ENCODE results near the gene SCYL1. TPM values are rescaled to one million over a fixed set of nuclear protein-coding genes. Genes with fewer than 3 reads are reported as not detected.
A peak's percentile ranks its signal among the peaks of the same experiment; 100 is the strongest.

The SCYL1 gene
- total and polyA plus RNA-seq, 2 donors (not counting 1 experiment from before 2014, with no cell fraction given), result 76.5 to 85.5 TPM

GRCh38 chr11:65526744-65527143 is 1.9 kb downstream of the SCYL1 start:
- Histone ChIP-seq H3K79me2 (ENCODE audit: control insufficient read depth, insufficient read depth, low read length) (peaks cover 37% of the 10 kb centered on the region), H3K27ac (ENCODE audit: low read length in 2 of 2) (no peak overlapping the region), H3K4me2 (replicated peaks; ENCODE audit: low read depth, low read length, poor library complexity, severe bottlenecking) (no peak overlapping the region), H3K9ac (ENCODE audit: low read length) (no peak overlapping the region), H3K27me3 (replicated peaks in 1 of 4; ENCODE audit: control extremely low read depth in 1 of 4, control insufficient read depth in 3 of 4, insufficient read depth in 4 of 4, low read length in 3 of 4) (no peaks in the 10 kb centered on the region), H3K4me3 (ENCODE audit: control extremely low read depth in 1 of 5, extremely low read depth in 1 of 5, insufficient read depth in 1 of 5, low read depth in 2 of 5, low read length in 4 of 5) (no peak overlapping the region), H3K4me1 (ENCODE audit: control insufficient read depth in 2 of 2, insufficient read depth in 2 of 2, low read length in 2 of 2) (peaks cover 39 to 41% of the 10 kb centered on the region in 2 donors), H3K9me3 (ENCODE audit: control extremely low read depth in 1 of 3, control insufficient read depth in 2 of 3, insufficient read depth in 1 of 3, low read length in 2 of 3) (no peaks in the 10 kb centered on the region), H4K20me1 (ENCODE audit: control insufficient read depth, insufficient read depth, low read length, poor library complexity, severe bottlenecking) (peaks cover 25% of the 10 kb centered on the region), H2AFZ (ENCODE audit: insufficient read depth, low read depth, low read length, poor library complexity, severe bottlenecking) (no peak overlapping the region), H3K36me3 (replicated peaks in 1 of 2; ENCODE audit: control extremely low read depth in 1 of 2, control insufficient read depth in 1 of 2, extremely low read depth in 1 of 2, insufficient read depth in 2 of 2, low read length in 1 of 2) (peaks cover 0 to 36% of the 10 kb centered on the region in 2 experiments)
- Mint-ChIP-seq H3K27ac (peak overlapping the region; percentile 26), H3K9me3 (ENCODE audit: insufficient read depth) (no peaks in the 10 kb centered on the region), H3K4me1 (peaks cover 39% of the 10 kb centered on the region), H3K4me3 (peak overlapping the region; percentile 85), H3K27me3 (no peaks in the 10 kb centered on the region)
- POLR2A ChIA-PET, result interaction anchor here (1.3 kb wide), 1 partner anchor 25 kb away, joined by 4 read pairs; no protein-coding TSS in a partner anchor
- WGBS (ENCODE audit: insufficient coverage), result 98% methylated on average over 7 of the region's 8 CpGs
- no peak for DNase-seq
- intact Hi-C loops (cut with micrococcal nuclease), result loop anchor here (10.0 kb wide), 1 partner anchor 482 kb away; the partner anchor contains the start of gene SAC3D1
- TF ChIP-seq EZH2 (IDR thresholded peaks at IDR 0.05; ENCODE audit: borderline replicate concordance, insufficient read depth, low read depth, low read length, poor library complexity, severe bottlenecking), result no peak
- no peak for TF ChIP-seq CTCF (IDR thresholded peaks at IDR 0.05)
- CTCF ChIA-PET, result no interaction called here
- ATAC-seq (ENCODE audit: low read depth), result no peak

GRCh38 chr11:65528819-65529350 is 4.0 kb downstream of the SCYL1 start:
- Mint-ChIP-seq H3K4me1 (peaks cover 21% of the 10 kb centered on the region), H3K27me3 (no peaks in the 10 kb centered on the region), H3K27ac (no peak overlapping the region), H3K9me3 (ENCODE audit: insufficient read depth) (no peaks in the 10 kb centered on the region), H3K4me3 (no peak overlapping the region)
- no peak overlapping the region for H3K9ac ChIP-seq (ENCODE audit: low read length)
- no peak for DNase-seq
- ChIA-PET POLR2A (interaction anchor here (0.6 kb wide), 1 partner anchor 901 kb away, joined by 3 read pairs; no protein-coding TSS in a partner anchor), CTCF (interaction anchor here (1.1 to 1.6 kb wide), 2 partner anchors 11 to 59 kb away, joined by 4 to 5 read pairs; no protein-coding TSS in a partner anchor)
- H3K36me3 ChIP-seq (replicated peaks in 1 of 2; ENCODE audit: control extremely low read depth in 1 of 2, control insufficient read depth in 1 of 2, extremely low read depth in 1 of 2, insufficient read depth in 2 of 2, low read length in 1 of 2), result peaks cover 0 to 51% of the 10 kb centered on the region in 2 experiments
- peaks cover 25% of the 10 kb centered on the region for H4K20me1 ChIP-seq (ENCODE audit: control insufficient read depth, insufficient read depth, low read length, poor library complexity, severe bottlenecking)
- no peak overlapping the region for H3K27ac ChIP-seq (ENCODE audit: low read length in 2 of 2)
- no peaks in the 10 kb centered on the region for H3K27me3 ChIP-seq (replicated peaks in 1 of 4; ENCODE audit: control extremely low read depth in 1 of 4, control insufficient read depth in 3 of 4, insufficient read depth in 4 of 4, low read length in 3 of 4)
- H2AFZ ChIP-seq (ENCODE audit: insufficient read depth, low read depth, low read length, poor library complexity, severe bottlenecking), result no peak overlapping the region
- 97% methylated on average over 10 of the region's 12 CpGs for WGBS (ENCODE audit: insufficient coverage)
- H3K4me3 ChIP-seq (ENCODE audit: control extremely low read depth in 1 of 5, extremely low read depth in 1 of 5, insufficient read depth in 1 of 5, low read depth in 2 of 5, low read length in 4 of 5), result no peak overlapping the region
- ATAC-seq (ENCODE audit: low read depth), result no peak
- TF ChIP-seq EZH2 (IDR thresholded peaks at IDR 0.05; ENCODE audit: borderline replicate concordance, insufficient read depth, low read depth, low read length, poor library complexity, severe bottlenecking), result no peak
- TF ChIP-seq CTCF (IDR thresholded peaks at IDR 0.05), result no peak
- H3K79me2 ChIP-seq (ENCODE audit: control insufficient read depth, insufficient read depth, low read length), result peaks cover 37% of the 10 kb centered on the region
- peaks cover 19 to 21% of the 10 kb centered on the region in 2 donors for H3K4me1 ChIP-seq (ENCODE audit: control insufficient read depth in 2 of 2, insufficient read depth in 2 of 2, low read length in 2 of 2)
- intact Hi-C loops (cut with micrococcal nuclease), result loop anchor here (10.0 kb wide), 1 partner anchor 484 kb away; the partner anchor contains the start of gene SAC3D1
- H3K9me3 ChIP-seq (ENCODE audit: control extremely low read depth in 1 of 3, control insufficient read depth in 2 of 3, insufficient read depth in 1 of 3, low read length in 2 of 3), result no peaks in the 10 kb centered on the region
- H3K4me2 ChIP-seq (replicated peaks; ENCODE audit: low read depth, low read length, poor library complexity, severe bottlenecking), result no peak overlapping the region

All from B cell (primary cell).